ENCODE results near the gene WASL.

Gene WASL

DNA sequence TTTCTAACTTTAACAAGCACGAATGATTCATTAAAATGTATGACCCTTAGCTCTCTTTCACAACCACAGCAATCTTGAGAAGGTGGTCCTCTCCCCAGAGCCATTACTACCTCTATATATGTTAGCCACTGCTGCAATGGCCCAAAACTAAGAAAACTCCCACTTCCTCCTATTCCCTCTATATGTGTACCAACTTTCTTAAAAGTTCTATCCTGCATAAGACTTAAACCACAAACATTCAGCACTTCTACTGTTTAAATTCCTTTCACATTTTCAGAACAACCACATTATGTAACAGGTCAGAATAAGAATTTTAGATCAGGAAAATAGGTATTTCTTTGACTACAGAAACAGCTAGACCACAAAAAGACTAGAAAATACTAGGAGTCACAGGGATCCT lies 36.2 kb downstream of the WASL start:
- peak; percentile 26 for DNase-seq
- in situ Hi-C loops (cut with MboI; ENCODE audit: low pct_unique_long_range_greater_than_20kb, low sequenced_read_pairs): no loop called here

- peak; percentile 29 for DNase-seq
- in situ Hi-C loops (cut with MboI; ENCODE audit: low pct_unique_long_range_greater_than_20kb, low sequenced_read_pairs): no loop called here
Measured at GRCh38 chr7:123711832-123712293, 36.9 kb downstream of the WASL start.

DNA sequence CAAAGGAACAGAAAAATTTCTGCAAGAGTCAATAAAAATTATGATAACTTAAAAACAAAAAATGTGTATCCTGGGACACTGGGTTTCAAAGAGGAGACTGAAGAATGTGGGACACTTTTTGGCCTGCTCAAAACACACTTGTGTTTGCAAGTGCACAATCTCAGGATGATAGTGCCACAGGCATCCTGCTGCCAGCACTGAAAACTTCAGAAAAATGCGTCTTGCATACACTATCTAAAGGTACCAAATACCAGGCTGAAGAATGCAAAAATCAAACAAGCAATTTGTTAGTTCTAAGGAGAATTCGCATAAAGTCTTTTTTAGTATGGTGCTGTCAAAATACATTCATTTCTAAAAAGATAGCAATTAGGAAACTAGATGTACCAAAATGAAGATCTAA lies 38.1 kb downstream of the WASL start:
- in situ Hi-C loops (cut with MboI; ENCODE audit: low pct_unique_long_range_greater_than_20kb, low sequenced_read_pairs): no loop called here
- no peak for DNase-seq

- in situ Hi-C loops (cut with MboI; ENCODE audit: low pct_unique_long_range_greater_than_20kb, low sequenced_read_pairs): no loop called here
- no peak for DNase-seq
Measured at GRCh38 chr7:123709525-123709924, 39.3 kb downstream of the WASL start.

GRCh38 chr7:123705211-123705901 lies 43.4 kb downstream of the WASL start:
- no peak for DNase-seq
- in situ Hi-C loops (cut with MboI; ENCODE audit: low pct_unique_long_range_greater_than_20kb, low sequenced_read_pairs): no loop called here

- in situ Hi-C loops (cut with MboI; ENCODE audit: low pct_unique_long_range_greater_than_20kb, low sequenced_read_pairs): no loop called here
- no peak for DNase-seq
Measured at GRCh38 chr7:123695944-123696677, 52.7 kb downstream of the WASL start.

- in situ Hi-C loops (cut with MboI; ENCODE audit: low pct_unique_long_range_greater_than_20kb, low sequenced_read_pairs): no loop called here
- DNase-seq: no peak
Measured at GRCh38 chr7:123692471-123692877, 56.3 kb downstream of the WASL start.

- DNase-seq: no peak
- in situ Hi-C loops (cut with MboI; ENCODE audit: low pct_unique_long_range_greater_than_20kb, low sequenced_read_pairs): no loop called here
Measured at GRCh38 chr7:123690550-123690949, 58.3 kb downstream of the WASL start.

GRCh38 chr7:123689250-123689649 lies 59.6 kb downstream of the WASL start:
- no peak for DNase-seq
- in situ Hi-C loops (cut with MboI; ENCODE audit: low pct_unique_long_range_greater_than_20kb, low sequenced_read_pairs): no loop called here

DNA sequence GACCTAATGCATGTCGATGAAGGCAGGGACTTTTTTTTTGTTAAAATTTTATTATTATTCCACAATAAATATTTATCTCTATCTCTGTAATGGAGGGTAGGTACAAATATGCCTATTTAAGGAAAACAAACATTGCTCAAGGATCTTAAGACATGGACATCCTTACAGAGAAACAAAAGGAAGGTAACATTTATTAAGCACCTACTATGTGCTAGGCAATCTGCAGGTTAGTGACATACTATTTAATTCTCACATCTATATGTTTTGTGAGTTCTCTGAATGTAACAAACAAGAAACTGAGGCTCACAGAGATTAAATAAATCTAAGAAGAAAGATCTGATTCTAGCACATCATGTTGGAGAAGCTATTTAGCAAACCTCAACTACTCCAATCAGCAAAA lies 61.1 kb downstream of the WASL start:
- in situ Hi-C loops (cut with MboI; ENCODE audit: low pct_unique_long_range_greater_than_20kb, low sequenced_read_pairs): no loop called here
- no peak for DNase-seq

DNA sequence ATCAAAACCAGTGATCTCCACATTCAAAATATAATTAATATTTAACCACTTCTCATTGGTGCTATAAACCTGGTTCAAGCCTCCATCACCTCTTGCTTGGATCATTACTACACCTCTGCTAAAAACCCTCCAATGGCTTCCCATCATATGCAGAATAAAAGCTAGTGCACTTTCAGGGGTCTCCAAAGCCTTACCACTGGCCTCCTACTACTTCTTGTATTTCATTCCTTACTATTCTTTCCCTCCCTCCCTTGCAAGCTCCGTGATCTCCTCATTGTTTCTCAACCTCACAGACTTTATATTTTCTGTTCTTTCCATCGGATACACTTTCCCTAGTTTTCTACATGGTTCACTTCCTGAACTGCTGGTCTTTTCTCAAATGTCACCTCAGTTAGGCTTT lies 61.6 kb downstream of the WASL start:
- in situ Hi-C loops (cut with MboI; ENCODE audit: low pct_unique_long_range_greater_than_20kb, low sequenced_read_pairs): no loop called here

DNA sequence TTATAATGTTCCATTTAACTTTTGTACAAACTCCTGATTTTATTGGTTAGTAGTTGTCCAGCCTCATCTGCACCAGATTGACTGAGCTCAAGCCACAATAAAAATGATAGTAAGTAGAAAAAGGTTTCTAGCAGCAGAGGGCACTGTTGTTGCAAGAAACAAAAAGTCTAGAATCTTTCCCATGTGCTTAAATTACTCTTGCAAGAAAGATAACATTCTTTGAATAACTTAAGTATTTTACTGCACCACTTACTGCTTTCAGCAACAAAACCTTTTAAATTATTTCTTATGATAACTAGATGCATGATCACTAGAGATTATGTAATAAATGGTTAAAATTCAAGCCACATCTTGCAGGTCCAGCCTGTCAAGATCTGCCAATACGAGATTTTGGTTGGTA lies 66.1 kb downstream of the WASL start:
- in situ Hi-C loops (cut with MboI; ENCODE audit: low pct_unique_long_range_greater_than_20kb, low sequenced_read_pairs): no loop called here

More for the DNA sequence above, 61.6 kb downstream of the WASL start:
- DNase-seq: no peak

DNA sequence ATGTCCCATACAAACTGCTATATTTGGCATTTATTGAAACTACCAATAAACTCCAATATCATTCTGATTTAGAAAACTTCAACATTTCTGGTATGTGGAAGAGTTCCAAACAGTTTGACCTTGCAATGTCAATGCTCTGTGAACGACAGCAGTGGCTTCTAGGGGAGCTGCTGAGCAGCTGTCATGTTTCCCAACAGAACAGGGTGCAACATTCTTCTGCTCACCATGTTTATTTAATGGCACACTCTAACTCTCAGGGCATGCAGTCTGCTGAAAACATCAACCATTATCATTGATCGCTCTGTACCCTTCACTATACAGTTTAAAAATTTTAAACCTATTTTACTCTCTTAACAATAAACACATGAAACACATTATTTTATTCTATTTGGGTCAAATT lies 67.2 kb downstream of the WASL start:
- DNase-seq: no peak
- in situ Hi-C loops (cut with MboI; ENCODE audit: low pct_unique_long_range_greater_than_20kb, low sequenced_read_pairs): no loop called here

More for the DNA sequence above, 66.1 kb downstream of the WASL start:
- peak; percentile 84 for DNase-seq

DNA sequence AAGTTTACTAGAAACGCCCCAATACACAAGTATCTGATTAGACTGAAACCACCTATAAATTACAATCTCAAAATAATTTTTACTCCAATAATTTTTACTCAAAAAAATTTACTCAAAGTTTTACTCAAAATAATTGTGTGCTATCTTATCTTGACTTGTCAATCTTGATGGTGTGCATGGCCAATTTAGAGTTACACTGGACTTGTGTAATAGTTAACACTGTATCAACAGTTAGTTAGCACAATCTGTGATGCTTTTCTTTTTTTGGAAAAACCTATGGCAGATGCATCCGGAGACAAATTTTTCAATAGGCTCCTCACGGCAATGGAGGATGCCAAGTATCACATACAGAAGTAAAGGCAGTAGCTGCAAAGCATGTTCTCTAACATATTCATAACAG lies 68.2 kb downstream of the WASL start:
- in situ Hi-C loops (cut with MboI; ENCODE audit: low pct_unique_long_range_greater_than_20kb, low sequenced_read_pairs): no loop called here
- DNase-seq: no peak

DNA sequence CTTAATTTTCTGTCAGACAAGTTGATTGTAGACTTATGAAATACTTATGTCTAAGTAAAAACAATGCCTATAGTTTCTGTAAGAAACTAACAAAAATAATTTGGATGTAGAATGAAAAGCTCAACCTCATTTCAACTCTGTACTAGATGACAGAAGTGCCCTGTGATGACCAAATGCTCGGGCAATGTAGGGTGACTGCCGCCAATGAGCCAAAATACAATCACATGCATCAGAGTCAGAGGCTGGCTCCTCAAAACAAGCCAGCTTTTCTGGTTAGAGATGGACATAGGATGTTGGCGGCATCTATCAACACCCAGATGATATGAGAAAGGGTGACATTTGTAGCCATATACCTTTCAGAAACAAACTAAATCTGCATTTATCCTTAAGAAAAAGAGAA lies 69.2 kb downstream of the WASL start:
- no peak for DNase-seq
- in situ Hi-C loops (cut with MboI; ENCODE audit: low pct_unique_long_range_greater_than_20kb, low sequenced_read_pairs): loop anchor here (10.0 kb wide), 1 partner anchor 185 kb away; no protein-coding TSS in a partner anchor

- in situ Hi-C loops (cut with MboI; ENCODE audit: low pct_unique_long_range_greater_than_20kb, low sequenced_read_pairs): loop anchor here (10.0 kb wide), 1 partner anchor 188 kb away; no protein-coding TSS in a partner anchor
- DNase-seq: no peak
Measured at GRCh38 chr7:123677061-123677715, 71.6 kb downstream of the WASL start.

DNA sequence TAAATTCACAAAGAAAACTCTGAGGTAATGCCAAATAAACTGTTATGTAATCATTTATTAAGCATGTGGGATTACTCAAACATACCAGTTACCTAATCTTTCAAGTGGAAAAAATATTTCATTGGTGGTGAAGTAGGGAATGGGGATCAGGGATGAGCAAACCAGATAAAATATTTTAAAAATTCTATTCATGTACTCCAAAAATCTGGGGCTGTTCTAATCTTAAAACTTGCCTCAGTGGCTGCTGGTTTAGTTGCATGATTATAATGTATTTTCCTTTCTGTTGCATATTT lies 73.7 kb downstream of the WASL start:
- DNase-seq: no peak
- in situ Hi-C loops (cut with MboI; ENCODE audit: low pct_unique_long_range_greater_than_20kb, low sequenced_read_pairs): loop anchor here (10.0 kb wide), 1 partner anchor 190 kb away; no protein-coding TSS in a partner anchor

DNA sequence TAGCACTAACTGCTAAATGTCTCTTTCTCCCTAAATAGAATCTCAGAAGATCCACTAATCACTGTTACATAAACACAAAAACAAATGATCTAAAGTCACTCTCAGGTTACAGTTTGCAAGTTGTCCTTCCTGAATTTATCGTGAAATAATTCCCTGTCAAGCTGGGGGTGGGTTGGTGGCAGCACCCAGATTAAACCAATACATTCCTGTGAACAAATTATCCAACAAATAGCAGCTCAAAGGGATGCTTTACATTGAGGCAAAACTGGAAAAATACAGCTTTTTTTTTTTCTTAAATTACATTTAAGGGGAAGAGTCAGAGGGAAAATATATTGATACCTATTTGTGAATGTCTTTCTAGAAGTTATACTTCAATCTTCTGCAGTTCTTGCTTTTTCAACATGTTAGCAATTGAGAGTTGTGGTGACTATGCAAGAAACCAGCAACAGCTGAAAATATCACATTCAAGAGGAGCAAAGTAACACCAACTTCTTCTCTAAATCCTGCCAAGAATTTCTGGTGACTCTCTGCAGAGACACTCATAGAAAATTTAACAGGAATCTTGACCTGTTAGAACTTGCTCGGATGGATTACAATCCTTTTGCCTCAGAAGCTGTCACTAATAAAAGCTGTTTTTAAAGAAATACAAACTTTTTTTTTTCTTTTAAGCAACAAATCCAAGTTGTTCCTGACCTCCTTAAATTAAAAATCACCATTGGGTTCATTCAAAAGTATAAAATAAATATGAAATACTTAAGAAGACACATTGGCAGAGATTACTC lies 74.2 kb downstream of the WASL start:
- in situ Hi-C loops (cut with MboI; ENCODE audit: low pct_unique_long_range_greater_than_20kb, low sequenced_read_pairs): loop anchor here (10.0 kb wide), 1 partner anchor 190 kb away; no protein-coding TSS in a partner anchor
- no peak for DNase-seq

GRCh38 chr7:123673752-123674398 lies 74.9 kb downstream of the WASL start:
- in situ Hi-C loops (cut with MboI; ENCODE audit: low pct_unique_long_range_greater_than_20kb, low sequenced_read_pairs): loop anchor here (10.0 kb wide), 1 partner anchor 191 kb away; no protein-coding TSS in a partner anchor
- no peak for DNase-seq

All from KBM-7 (cell line).